GM12892 (cell line): ENCODE data around the gene RAB20.

Source experiments
- POLR2A ChIP-seq: IDR thresholded peaks from 2 replicates; pipeline ENCODE4 v1.6.1; 2011; ENCODE audit warnings: low read depth, low read length, control low read depth
- POLR2AphosphoS5 ChIP-seq: IDR thresholded peaks from 2 replicates; pipeline ENCODE4 v1.6.1; 2011; ENCODE audit warnings: low read depth, low read length, control low read depth
- TAF1 ChIP-seq: IDR thresholded peaks from 2 replicates; pipeline ENCODE4 v1.6.1; 2011; ENCODE audit warnings: low read depth, mild to moderate bottlenecking, control low read depth, low read length, borderline replicate concordance

DNA sequence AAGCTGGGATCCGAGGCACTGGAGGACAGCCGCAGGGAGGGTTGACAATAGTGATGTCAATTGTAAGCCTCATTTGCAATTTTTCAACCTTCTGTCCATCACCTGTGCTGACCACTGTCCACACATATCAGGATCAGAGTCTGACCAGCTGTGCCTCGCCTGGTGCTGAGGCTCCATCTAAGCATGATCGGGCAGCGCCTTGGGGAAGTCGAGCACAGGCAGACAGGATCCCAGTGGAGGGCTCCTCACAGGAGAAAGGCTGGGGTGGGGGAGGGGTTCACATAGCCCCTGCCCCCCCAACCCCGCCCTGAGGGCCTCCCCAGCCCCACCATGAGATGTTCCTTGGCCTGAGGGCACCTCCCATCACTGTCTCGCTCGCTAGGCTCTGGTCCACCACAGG, 60.3 kb downstream of the RAB20 start:
- no peak for TF ChIP-seq POLR2AphosphoS5
- no peak for TF ChIP-seq TAF1
- no peak for TF ChIP-seq POLR2A
